ENCODE results near the gene ANKRD6. TPM values are rescaled to one million over a fixed set of nuclear protein-coding genes. Genes with fewer than 3 reads are reported as not detected.

Gene ANKRD6
- 0.14 and 4.6 TPM in 2 replicates for polyA plus RNA-seq

DNA sequence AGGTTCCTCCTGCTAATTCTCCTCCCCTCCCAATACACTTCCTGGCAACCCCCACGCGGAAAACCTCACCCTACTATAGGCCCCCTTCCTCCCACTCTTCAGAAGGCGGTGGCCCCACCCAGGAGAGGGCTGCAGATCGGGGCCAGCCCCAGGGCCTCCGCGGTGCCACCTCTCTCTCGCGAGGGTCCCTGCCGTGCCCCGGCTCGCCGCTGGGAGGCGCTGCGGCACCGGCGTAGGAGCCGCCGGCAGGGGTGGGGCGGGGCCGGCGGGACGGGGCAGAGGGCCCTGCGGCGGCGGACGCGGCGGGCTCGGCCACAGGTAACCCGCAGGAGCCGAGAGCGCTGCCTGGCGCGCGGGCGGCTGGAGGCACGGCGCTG is at the start of gene ANKRD6:
Gene ANKRD6 (plus strand): TSS at position 278 of the 377 bp plus-strand sequence. CDS start 133,825 bp downstream, outside the sequence.

DNA sequence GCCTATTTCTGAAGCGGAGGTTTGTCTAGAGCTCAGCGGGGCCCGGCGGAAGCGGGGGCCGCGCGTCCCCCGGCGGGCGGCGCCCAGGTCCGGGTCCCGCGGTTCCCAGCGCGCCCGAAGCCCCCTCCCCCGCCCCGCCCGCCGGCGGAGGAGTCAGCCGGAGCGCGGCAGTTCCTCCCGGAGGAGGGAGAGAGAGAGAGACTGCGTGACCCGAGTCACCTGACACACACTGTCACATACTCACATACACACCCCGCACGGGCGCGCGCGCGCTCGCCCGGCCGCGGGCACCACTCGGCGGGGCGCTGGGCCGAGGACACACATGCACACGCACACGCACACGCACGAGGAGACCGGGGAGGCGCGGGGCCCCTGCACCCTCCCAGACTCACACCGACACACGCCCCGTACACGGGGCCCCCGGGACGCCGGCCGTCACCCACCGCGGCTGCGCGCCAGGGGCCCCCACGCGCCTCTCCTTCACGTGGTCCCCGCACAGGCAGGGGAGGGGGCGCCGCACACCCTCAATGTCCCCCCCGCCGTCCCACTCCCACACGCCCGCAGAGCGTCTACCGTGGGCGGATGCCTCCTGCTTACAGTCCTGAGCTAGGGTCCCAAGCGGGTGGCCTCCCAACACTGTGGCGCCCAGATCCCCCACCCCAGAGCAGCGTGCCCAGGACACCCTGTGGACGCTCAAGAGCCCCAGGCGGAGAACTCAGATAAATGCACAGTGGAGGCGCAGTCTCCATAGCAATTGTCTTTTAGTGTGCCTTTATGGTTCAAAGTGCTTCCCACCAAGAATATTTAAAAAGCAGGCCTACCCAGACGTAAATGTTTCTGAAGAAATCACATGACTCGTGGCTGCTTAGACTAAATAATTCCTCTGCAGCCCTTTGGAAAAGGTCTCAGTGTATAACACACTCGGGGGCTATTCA is 20.6 kb upstream of the ANKRD6 start, which contains the start of gene RRAGD:
Gene RRAGD (minus strand): TSS at position 203 of the 935 bp plus-strand sequence. CDS start 280 bp downstream, outside the sequence.

GRCh38 chr6:89638320-89639195 is 205.6 kb downstream of the ANKRD6 start, which contains the start of gene LYRM2:
Gene LYRM2, minus strand, starts transcription at chr6:89638747. Its CDS starts 31 bp downstream, at chr6:89638716.

Other genes starting within 250 kb of the ANKRD6 start
- 0.85 and 1.7 TPM in 2 replicates for gene GABRR1, start 215.8 kb upstream of the ANKRD6 start, polyA plus RNA-seq
- not detected in 2 replicates for gene GABRR2, start 117.9 kb upstream of the ANKRD6 start, polyA plus RNA-seq
- gene UBE2J1, start 80.4 kb upstream of the ANKRD6 start, polyA plus RNA-seq = 16.1 and 17.1 TPM in 2 replicates
- gene RRAGD, start 20.9 kb upstream of the ANKRD6 start, polyA plus RNA-seq = 22.1 and 25.5 TPM in 2 replicates
- 121 and 136 TPM in 2 replicates for gene LYRM2, start 205.6 kb downstream of the ANKRD6 start, polyA plus RNA-seq